Esophagus (tissue), 2 donors: ENCODE measurements around the gene TBR1. TPM values are rescaled to one million over a fixed set of nuclear protein-coding genes. Genes with fewer than 3 reads are reported as not detected.

Experiments used
- H3K27ac ChIP-seq, 2 donors: one replicate each; pipeline ENCODE4 v1.5.1; 2013; ENCODE audit warnings: low read depth in 2 of 2, mild to moderate bottlenecking in 2 of 2, inconsistent platforms in 1 of 2, low read length in 1 of 2, moderate library complexity in 1 of 2
- H3K27me3 ChIP-seq, 2 donors: one replicate each; pipeline ENCODE4 v1.6.1; 2013; ENCODE audit warnings: low read length in 2 of 2, control low read depth in 1 of 2, mild to moderate bottlenecking in 1 of 2; ENCODE audit not compliant: insufficient read depth in 2 of 2, control insufficient read depth in 1 of 2
- H3K36me3 ChIP-seq, 2 donors: one replicate each; pipeline ENCODE4 v1.6.1; 2013; ENCODE audit warnings: low read length in 1 of 2; ENCODE audit not compliant: control insufficient read depth in 2 of 2, insufficient read depth in 2 of 2
- H3K4me1 ChIP-seq, 2 donors: one replicate each; pipeline ENCODE4 v1.6.1; 2013; ENCODE audit warnings: low read length in 1 of 2; ENCODE audit not compliant: control insufficient read depth in 2 of 2, insufficient read depth in 2 of 2
- H3K4me3 ChIP-seq, 2 donors: one replicate each; pipeline ENCODE4 v1.5.1; 2013; ENCODE audit warnings: low read length in 2 of 2, mild to moderate bottlenecking in 2 of 2, low read depth in 1 of 2, moderate library complexity in 1 of 2
- H3K9me3 ChIP-seq, 2 donors: one replicate each; pipeline ENCODE4 v1.6.1; 2013; ENCODE audit warnings: mild to moderate bottlenecking in 2 of 2, low read depth in 1 of 2, low read length in 1 of 2, moderate library complexity in 1 of 2; ENCODE audit not compliant: control insufficient read depth in 2 of 2, insufficient read depth in 1 of 2
- WGBS, 2 donors: extraction: QIAGEN DNeasy Blood & Tissue Kit; methylation state at CpG; one replicate each; pipeline ENCODE4 v1.1.7; 2013; 5-methylcytosine and 5-hydroxymethylcytosine counted together
- polyA plus RNA-seq, 2 donors: library from polyadenylated mRNA; stranded (reverse); fragments of 200-250 nt; gene quantifications; one replicate each; pipeline ENCODE4 v1.2.3, GENCODE V29; 2013
- donor health status: healthy with polysubstance abuse.
- donor health status: Bipolar disorder and iron deficiency.

The TBR1 gene
- polyA plus RNA-seq, 2 donors, result 0.02 TPM; not detected in 1

GRCh38 chr2:161384864-161385263 lies 31.2 kb upstream of the TBR1 start:
- no peak overlapping the region for H3K27ac ChIP-seq
- H3K36me3 ChIP-seq, result no peaks in the 10 kb centered on the region
- H3K4me1 ChIP-seq, result no peaks in the 10 kb centered on the region
- no peaks in the 10 kb centered on the region for H3K27me3 ChIP-seq
- no peak overlapping the region for H3K4me3 ChIP-seq
- no peaks in the 10 kb centered on the region for H3K9me3 ChIP-seq

- H3K27me3 ChIP-seq, result no peaks in the 10 kb centered on the region
- no peaks in the 10 kb centered on the region for H3K9me3 ChIP-seq
- no peaks in the 10 kb centered on the region for H3K4me1 ChIP-seq
- H3K27ac ChIP-seq, result no peak overlapping the region
- no peaks in the 10 kb centered on the region for H3K36me3 ChIP-seq
- no peak overlapping the region for H3K4me3 ChIP-seq
- 85 to 88% methylated on average over 2 of the region's 2 CpGs for WGBS, 2 donors
Observed at GRCh38 chr2:161386228-161386824, 29.8 kb upstream of the TBR1 start.

DNA sequence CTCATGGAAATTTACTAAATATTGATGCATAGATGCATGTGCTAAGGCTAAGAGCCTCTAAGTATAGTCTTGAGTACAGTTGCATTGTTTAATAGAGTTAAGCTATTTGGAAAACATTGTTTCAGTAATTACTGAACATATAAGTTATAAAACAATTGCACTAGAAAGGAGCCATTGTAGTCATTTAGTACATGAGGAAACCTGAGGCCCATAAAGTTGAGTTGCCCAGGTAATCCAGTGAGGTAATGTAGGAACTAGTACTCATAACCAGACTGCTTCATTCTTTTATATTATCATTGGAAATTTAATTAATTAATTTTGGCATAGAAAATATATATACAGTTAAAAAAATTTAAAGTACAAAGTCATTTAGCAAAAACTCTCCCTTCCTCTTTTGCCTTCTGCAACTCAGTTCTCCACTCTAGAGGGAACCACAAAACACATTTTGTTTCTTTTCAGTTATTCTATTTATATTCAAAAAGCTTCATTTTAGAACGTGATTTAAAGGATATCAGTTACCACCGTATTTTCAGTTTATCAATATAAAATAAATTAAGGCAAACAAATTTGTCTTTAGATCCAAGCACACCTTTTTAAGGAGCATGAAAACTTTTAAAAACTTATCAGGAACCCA lies 27.8 kb upstream of the TBR1 start:
- no peak overlapping the region for H3K27ac ChIP-seq
- no peaks in the 10 kb centered on the region for H3K4me1 ChIP-seq
- H3K4me3 ChIP-seq, result no peak overlapping the region
- H3K36me3 ChIP-seq, result peaks cover 0 to 3% of the 10 kb centered on the region in 2 donors
- H3K27me3 ChIP-seq, result no peaks in the 10 kb centered on the region
- WGBS, 2 donors, result 81 to 96% methylated on average over 2 of the region's 2 CpGs
- no peaks in the 10 kb centered on the region for H3K9me3 ChIP-seq

- Histone ChIP-seq H3K27me3 (no peaks in the 10 kb centered on the region), H3K4me3 (no peak overlapping the region), H3K9me3 (no peaks in the 10 kb centered on the region), H3K36me3 (peaks cover 2 to 3% of the 10 kb centered on the region in 2 donors), H3K27ac (no peak overlapping the region), H3K4me1 (no peaks in the 10 kb centered on the region)
- 81 to 92% methylated on average over 4 of the region's 4 CpGs for WGBS, 2 donors
Observed at GRCh38 chr2:161391737-161392506, 24.2 kb upstream of the TBR1 start.

- Histone ChIP-seq H3K4me1 (no peaks in the 10 kb centered on the region), H3K27ac (no peak overlapping the region), H3K9me3 (no peaks in the 10 kb centered on the region), H3K4me3 (no peak overlapping the region), H3K36me3 (peaks cover 0 to 5% of the 10 kb centered on the region in 2 donors), H3K27me3 (no peaks in the 10 kb centered on the region)
- 99 to 100% methylated on average over 2 of the region's 2 CpGs for WGBS, 2 donors
Observed at GRCh38 chr2:161400076-161400475, 16.0 kb upstream of the TBR1 start.

- no peaks in the 10 kb centered on the region for H3K9me3 ChIP-seq
- 93% methylated on average over 4 of the region's 4 CpGs for WGBS, 2 donors
- H3K27me3 ChIP-seq, result no peaks in the 10 kb centered on the region
- no peaks in the 10 kb centered on the region for H3K4me1 ChIP-seq
- no peak overlapping the region for H3K4me3 ChIP-seq
- H3K27ac ChIP-seq, result no peak overlapping the region
- peaks cover 0 to 3% of the 10 kb centered on the region in 2 donors for H3K36me3 ChIP-seq
Observed at GRCh38 chr2:161402297-161402696, 13.8 kb upstream of the TBR1 start.

GRCh38 chr2:161406316-161406715 lies 9.8 kb upstream of the TBR1 start:
- Histone ChIP-seq H3K27me3 (no peaks in the 10 kb centered on the region), H3K4me3 (no peak overlapping the region), H3K9me3 (no peaks in the 10 kb centered on the region), H3K4me1 (no peaks in the 10 kb centered on the region), H3K36me3 (peaks cover 1 to 3% of the 10 kb centered on the region in 2 donors), H3K27ac (no peak overlapping the region)
- 83 to 87% methylated on average over 5 of the region's 5 CpGs for WGBS, 2 donors

DNA sequence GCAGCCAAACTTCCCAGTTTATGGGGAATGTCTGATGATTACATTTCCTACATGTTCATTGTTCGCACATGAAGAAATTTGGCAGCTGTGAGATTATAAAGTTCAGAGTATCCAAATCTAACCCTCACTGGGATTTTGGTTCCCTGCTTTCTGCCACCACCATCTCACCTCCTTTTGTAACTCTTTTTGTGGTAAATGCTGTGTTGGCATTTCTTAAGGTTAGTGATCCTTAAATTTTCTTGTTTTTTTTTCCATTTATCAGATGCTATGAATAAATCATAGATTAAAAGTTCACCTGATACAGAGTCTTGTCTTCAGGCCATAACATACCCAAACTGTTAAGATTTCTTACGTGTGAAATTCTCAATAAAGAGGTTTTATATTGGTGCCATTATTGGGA lies 8.5 kb upstream of the TBR1 start:
- H3K9me3 ChIP-seq, result no peaks in the 10 kb centered on the region
- peaks cover 0 to 2% of the 10 kb centered on the region in 2 donors for H3K36me3 ChIP-seq
- H3K4me1 ChIP-seq, result no peaks in the 10 kb centered on the region
- H3K4me3 ChIP-seq, result no peak overlapping the region
- WGBS, 2 donors, result 92 to 98% methylated on average over 2 of the region's 2 CpGs
- H3K27ac ChIP-seq, result no peak overlapping the region
- no peaks in the 10 kb centered on the region for H3K27me3 ChIP-seq

GRCh38 chr2:161409308-161409907 lies 6.7 kb upstream of the TBR1 start:
- Histone ChIP-seq H3K4me1 (peaks cover 3% of the 10 kb centered on the region in 2 donors), H3K27me3 (peaks cover 0 to 4% of the 10 kb centered on the region in 2 donors), H3K27ac (no peak overlapping the region), H3K4me3 (no peak overlapping the region), H3K9me3 (no peaks in the 10 kb centered on the region), H3K36me3 (peaks cover 0 to 2% of the 10 kb centered on the region in 2 donors)
- WGBS, 2 donors, result 91 to 98% methylated on average over 1 of the region's 1 CpG
